RWPE1 (cell line): ENCODE data around the gene ARL14EP.

Experiments
- CTCF ChIA-PET: fragments of 350-600 bp; sonication (Branson Sonifier 250); formaldehyde crosslinking; extraction: SDS; loops from one replicate; lab custom pipeline; 2021; lab: Yijun Ruan, JAX
- POLR2A ChIA-PET: fragments of 400-600 bp; formaldehyde crosslinking; extraction: SDS; loops from one replicate; lab custom pipeline; 2020; ENCODE audit warnings: antibody characterized with exemption; ENCODE audit not compliant: low non-redundant PET; lab: Yijun Ruan, JAX
- DNase-seq: peaks from one replicate; pipeline ENCODE4 v3.0.0; 2012; ENCODE audit warnings: low spot score
- H3K27ac ChIP-seq: fragments of 450-650 bp; 2 replicates; pipeline ENCODE4 v1.5.1; 2017
- CTCF ChIP-seq: fragments of 450-650 bp; conservative IDR thresholded peaks from 2 replicates; pipeline ENCODE4 v1.5.1; 2017; ENCODE audit warnings: low read depth, mild to moderate bottlenecking

ARL14EP gene

GRCh38 chr11:30349885-30350284, 27.0 kb downstream of the ARL14EP start:
- no peak for TF ChIP-seq CTCF
- ChIA-PET POLR2A (no interaction called here), CTCF (no interaction called here)
- no peak overlapping the region for H3K27ac ChIP-seq
- DNase-seq = no peak

GRCh38 chr11:30350384-30350783, 27.5 kb downstream of the ARL14EP start:
- CTCF ChIA-PET = no interaction called here
- no peak for DNase-seq
- H3K27ac ChIP-seq = no peak overlapping the region
- POLR2A ChIA-PET = no interaction called here
- TF ChIP-seq CTCF = no peak

GRCh38 chr11:30351061-30351460, 28.2 kb downstream of the ARL14EP start:
- H3K27ac ChIP-seq = no peak overlapping the region
- no peak for DNase-seq
- no peak for TF ChIP-seq CTCF
- CTCF ChIA-PET = no interaction called here
- POLR2A ChIA-PET = no interaction called here

GRCh38 chr11:30356391-30356790, 33.5 kb downstream of the ARL14EP start:
- no peak for TF ChIP-seq CTCF
- ChIA-PET POLR2A (no interaction called here), CTCF (interaction anchor here (0.6 kb wide), 2 partner anchors 58 to 112 kb away, joined by 3 to 4 read pairs; no protein-coding TSS in a partner anchor)
- no peak for DNase-seq
- no peak overlapping the region for H3K27ac ChIP-seq

- ChIA-PET CTCF (interaction anchor here (0.7 kb wide), 3 partner anchors 560 to 1719 kb away, joined by 3 to 5 read pairs (median 4); no protein-coding TSS in a partner anchor), POLR2A (no interaction called here)
- no peak for DNase-seq
- no peak for TF ChIP-seq CTCF
- no peak overlapping the region for H3K27ac ChIP-seq
Measured at GRCh38 chr11:30357872-30358271, 35.0 kb downstream of the ARL14EP start.

- no peak for DNase-seq
- TF ChIP-seq CTCF = no peak
- H3K27ac ChIP-seq = no peak overlapping the region
- POLR2A ChIA-PET = no interaction called here
- CTCF ChIA-PET = interaction anchor here (0.7 kb wide), 2 partner anchors 612 to 1720 kb away, joined by 3 to 5 read pairs; no protein-coding TSS in a partner anchor
Measured at GRCh38 chr11:30358536-30358935, 35.6 kb downstream of the ARL14EP start.

GRCh38 chr11:30360741-30361140, 37.8 kb downstream of the ARL14EP start:
- ChIA-PET POLR2A (no interaction called here), CTCF (no interaction called here)
- no peak overlapping the region for H3K27ac ChIP-seq
- DNase-seq = peak; percentile 78
- TF ChIP-seq CTCF = no peak
